ENCODE data around the gene ABCB8. TPM values are rescaled to one million over a fixed set of nuclear protein-coding genes. Genes with fewer than 3 reads are reported as not detected.
A peak's percentile ranks its signal among the peaks of the same experiment; 100 is the strongest.

The ABCB8 gene
- total and polyA plus RNA-seq, 9 of the 15 experiments (the other 6 are each of a cell fraction or from before 2014, with no cell fraction given) = 7.6 to 106 (median 36.3) TPM

DNA sequence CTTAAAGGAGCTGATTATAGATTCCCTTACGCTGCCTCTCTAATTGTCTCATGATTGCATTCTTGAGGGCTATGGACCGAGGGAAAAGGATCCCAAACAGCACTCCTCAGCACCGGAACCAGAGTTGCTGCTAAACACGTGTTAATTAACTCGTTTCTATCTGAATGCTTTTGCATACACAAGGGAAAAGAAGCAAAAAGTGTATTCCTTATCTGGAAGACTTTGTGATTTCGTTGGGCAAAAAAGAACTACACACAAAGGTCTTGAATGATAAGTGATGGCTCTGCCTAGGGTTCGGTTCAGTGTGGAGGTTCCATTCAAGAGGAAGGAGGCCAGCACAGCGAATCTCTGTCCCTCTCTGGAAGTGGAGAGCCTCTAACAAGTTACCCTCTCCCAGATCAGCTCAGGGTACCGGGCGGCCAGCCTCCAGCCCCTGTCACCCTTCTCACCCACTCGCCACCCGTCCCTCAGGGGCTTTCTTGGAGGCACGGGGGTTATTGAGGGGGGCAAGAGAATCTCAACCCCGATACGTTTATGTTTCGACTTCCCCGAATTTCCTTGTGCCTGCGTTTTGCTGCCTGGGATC is 30.6 kb downstream of the ABCB8 start (continued):
- TF ChIP-seq, protein P1, sequence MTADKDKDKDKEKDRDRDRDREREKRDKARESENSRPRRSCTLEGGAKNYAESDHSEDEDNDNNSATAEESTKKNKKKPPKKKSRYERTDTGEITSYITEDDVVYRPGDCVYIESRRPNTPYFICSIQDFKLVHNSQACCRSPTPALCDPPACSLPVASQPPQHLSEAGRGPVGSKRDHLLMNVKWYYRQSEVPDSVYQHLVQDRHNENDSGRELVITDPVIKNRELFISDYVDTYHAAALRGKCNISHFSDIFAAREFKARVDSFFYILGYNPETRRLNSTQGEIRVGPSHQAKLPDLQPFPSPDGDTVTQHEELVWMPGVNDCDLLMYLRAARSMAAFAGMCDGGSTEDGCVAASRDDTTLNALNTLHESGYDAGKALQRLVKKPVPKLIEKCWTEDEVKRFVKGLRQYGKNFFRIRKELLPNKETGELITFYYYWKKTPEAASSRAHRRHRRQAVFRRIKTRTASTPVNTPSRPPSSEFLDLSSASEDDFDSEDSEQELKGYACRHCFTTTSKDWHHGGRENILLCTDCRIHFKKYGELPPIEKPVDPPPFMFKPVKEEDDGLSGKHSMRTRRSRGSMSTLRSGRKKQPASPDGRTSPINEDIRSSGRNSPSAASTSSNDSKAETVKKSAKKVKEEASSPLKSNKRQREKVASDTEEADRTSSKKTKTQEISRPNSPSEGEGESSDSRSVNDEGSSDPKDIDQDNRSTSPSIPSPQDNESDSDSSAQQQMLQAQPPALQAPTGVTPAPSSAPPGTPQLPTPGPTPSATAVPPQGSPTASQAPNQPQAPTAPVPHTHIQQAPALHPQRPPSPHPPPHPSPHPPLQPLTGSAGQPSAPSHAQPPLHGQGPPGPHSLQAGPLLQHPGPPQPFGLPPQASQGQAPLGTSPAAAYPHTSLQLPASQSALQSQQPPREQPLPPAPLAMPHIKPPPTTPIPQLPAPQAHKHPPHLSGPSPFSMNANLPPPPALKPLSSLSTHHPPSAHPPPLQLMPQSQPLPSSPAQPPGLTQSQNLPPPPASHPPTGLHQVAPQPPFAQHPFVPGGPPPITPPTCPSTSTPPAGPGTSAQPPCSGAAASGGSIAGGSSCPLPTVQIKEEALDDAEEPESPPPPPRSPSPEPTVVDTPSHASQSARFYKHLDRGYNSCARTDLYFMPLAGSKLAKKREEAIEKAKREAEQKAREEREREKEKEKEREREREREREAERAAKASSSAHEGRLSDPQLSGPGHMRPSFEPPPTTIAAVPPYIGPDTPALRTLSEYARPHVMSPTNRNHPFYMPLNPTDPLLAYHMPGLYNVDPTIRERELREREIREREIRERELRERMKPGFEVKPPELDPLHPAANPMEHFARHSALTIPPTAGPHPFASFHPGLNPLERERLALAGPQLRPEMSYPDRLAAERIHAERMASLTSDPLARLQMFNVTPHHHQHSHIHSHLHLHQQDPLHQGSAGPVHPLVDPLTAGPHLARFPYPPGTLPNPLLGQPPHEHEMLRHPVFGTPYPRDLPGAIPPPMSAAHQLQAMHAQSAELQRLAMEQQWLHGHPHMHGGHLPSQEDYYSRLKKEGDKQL (CRISPR knock-in tag; IDR thresholded peaks at IDR 0.05; ENCODE audit: borderline replicate concordance) = peak; percentile 94; the same call in 1 of the 2 replicates
- TF ChIP-seq JUNB (CRISPR knock-in tag; conservative IDR thresholded peaks at IDR 0.05) (no peak), SIX5 (IDR thresholded peaks at IDR 0.05; ENCODE audit: borderline replicate concordance in 1 of 2, insufficient read depth in 1 of 2, low read depth in 1 of 2, low read length in 2 of 2) (no peak), KDM2B (CRISPR knock-in tag; IDR thresholded peaks at IDR 0.05) (peak; percentile 51; the same call in 1 of the 2 replicates), ZNF696 (CRISPR knock-in tag; conservative IDR thresholded peaks at IDR 0.05) (no peak), MECOM (CRISPR knock-in tag; IDR thresholded peaks at IDR 0.05) (peak; percentile 17; the same call in 1 of the 2 replicates), SLC30A9 (CRISPR knock-in tag; IDR thresholded peaks at IDR 0.05) (no peak), ETV6 (IDR thresholded peaks at IDR 0.05; ENCODE audit: borderline replicate concordance in 1 of 2, low read depth in 2 of 2, low read length in 1 of 2) (no peak), ETV6 (CRISPR knock-in tag; IDR thresholded peaks at IDR 0.05; ENCODE audit: borderline replicate concordance) (no peak), ETV1 (tag; conservative IDR thresholded peaks at IDR 0.05; ENCODE audit: low read depth) (peak; percentile 58), CBX3 (IDR thresholded peaks at IDR 0.05; ENCODE audit: borderline replicate concordance in 1 of 2, low read length in 2 of 2) (peak in 1 of 2 experiments; percentile 24; a peak in 1 of 3 replicates), SUPT5H (IDR thresholded peaks at IDR 0.05) (no peak)
- TF ChIP-seq, protein P2, sequence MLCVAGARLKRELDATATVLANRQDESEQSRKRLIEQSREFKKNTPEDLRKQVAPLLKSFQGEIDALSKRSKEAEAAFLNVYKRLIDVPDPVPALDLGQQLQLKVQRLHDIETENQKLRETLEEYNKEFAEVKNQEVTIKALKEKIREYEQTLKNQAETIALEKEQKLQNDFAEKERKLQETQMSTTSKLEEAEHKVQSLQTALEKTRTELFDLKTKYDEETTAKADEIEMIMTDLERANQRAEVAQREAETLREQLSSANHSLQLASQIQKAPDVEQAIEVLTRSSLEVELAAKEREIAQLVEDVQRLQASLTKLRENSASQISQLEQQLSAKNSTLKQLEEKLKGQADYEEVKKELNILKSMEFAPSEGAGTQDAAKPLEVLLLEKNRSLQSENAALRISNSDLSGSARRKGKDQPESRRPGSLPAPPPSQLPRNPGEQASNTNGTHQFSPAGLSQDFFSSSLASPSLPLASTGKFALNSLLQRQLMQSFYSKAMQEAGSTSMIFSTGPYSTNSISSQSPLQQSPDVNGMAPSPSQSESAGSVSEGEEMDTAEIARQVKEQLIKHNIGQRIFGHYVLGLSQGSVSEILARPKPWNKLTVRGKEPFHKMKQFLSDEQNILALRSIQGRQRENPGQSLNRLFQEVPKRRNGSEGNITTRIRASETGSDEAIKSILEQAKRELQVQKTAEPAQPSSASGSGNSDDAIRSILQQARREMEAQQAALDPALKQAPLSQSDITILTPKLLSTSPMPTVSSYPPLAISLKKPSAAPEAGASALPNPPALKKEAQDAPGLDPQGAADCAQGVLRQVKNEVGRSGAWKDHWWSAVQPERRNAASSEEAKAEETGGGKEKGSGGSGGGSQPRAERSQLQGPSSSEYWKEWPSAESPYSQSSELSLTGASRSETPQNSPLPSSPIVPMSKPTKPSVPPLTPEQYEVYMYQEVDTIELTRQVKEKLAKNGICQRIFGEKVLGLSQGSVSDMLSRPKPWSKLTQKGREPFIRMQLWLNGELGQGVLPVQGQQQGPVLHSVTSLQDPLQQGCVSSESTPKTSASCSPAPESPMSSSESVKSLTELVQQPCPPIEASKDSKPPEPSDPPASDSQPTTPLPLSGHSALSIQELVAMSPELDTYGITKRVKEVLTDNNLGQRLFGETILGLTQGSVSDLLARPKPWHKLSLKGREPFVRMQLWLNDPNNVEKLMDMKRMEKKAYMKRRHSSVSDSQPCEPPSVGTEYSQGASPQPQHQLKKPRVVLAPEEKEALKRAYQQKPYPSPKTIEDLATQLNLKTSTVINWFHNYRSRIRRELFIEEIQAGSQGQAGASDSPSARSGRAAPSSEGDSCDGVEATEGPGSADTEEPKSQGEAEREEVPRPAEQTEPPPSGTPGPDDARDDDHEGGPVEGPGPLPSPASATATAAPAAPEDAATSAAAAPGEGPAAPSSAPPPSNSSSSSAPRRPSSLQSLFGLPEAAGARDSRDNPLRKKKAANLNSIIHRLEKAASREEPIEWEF (CRISPR knock-in tag; IDR thresholded peaks at IDR 0.05) = 0 out of 2 replicates have a peak, but pooled peaks have one; percentile 38
- TF ChIP-seq, protein P3, sequence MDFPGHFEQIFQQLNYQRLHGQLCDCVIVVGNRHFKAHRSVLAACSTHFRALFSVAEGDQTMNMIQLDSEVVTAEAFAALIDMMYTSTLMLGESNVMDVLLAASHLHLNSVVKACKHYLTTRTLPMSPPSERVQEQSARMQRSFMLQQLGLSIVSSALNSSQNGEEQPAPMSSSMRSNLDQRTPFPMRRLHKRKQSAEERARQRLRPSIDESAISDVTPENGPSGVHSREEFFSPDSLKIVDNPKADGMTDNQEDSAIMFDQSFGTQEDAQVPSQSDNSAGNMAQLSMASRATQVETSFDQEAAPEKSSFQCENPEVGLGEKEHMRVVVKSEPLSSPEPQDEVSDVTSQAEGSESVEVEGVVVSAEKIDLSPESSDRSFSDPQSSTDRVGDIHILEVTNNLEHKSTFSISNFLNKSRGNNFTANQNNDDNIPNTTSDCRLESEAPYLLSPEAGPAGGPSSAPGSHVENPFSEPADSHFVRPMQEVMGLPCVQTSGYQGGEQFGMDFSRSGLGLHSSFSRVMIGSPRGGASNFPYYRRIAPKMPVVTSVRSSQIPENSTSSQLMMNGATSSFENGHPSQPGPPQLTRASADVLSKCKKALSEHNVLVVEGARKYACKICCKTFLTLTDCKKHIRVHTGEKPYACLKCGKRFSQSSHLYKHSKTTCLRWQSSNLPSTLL (IDR thresholded peaks at IDR 0.05) = no peak

All from K562 (cell line).